Measurements from ENCODE around the gene PARVB. TPM values are rescaled to one million over a fixed set of nuclear protein-coding genes. Genes with fewer than 3 reads are reported as not detected.

PARVB gene
- polyA plus RNA-seq, 1 donor (not counting 4 experiments of a cell fraction or from before 2014, with no cell fraction given), result 10.5 TPM

DNA sequence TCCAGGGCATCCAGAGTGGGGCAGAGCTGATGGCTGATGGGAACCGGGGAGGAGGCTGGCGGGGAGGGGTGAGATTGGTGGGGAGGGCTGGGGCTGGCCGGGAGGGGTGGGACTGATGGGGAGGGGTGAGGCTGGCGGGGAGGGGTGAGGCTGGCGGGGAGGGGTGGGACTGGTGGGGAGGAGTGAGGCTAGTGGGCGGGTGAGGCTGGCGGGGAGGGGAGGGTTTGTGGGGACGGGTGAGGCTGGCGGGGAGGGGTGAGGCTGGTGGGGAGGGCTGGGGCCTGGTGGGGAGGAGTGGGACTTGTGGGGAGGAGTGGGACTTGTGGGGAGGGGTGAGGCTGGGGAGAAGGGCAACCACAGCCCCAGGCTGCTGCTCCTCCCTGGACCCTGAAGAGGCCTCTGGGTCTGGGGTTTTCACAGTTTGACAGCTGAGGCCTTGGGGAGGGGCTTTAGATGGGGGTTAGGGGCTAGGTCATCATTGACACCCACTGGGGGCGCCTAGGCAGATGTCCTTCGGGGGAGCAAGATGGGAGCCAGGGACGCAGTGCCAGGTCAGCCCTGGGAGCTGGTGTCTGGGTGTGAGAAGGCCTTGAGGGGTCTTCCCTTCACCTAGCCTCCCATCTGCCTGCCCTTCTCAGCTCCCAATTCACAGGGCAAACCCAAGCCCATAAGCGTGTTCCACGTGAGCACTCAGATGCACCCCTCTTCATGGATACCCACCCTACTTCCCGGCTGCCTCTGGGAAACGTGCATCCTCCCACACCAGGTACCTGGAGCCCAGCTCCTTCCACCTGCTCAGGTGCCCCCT is 183.3 kb downstream of the PARVB start:
- Histone ChIP-seq H3K27me3 (ENCODE audit: control insufficient read depth, extremely low read depth, insufficient read depth, low read length) (peaks cover 22% of the 10 kb centered on the region), H4K20me1 (ENCODE audit: control insufficient read depth, extremely low read depth, insufficient read depth, low read length) (no peaks in the 10 kb centered on the region), H3K9me3 (ENCODE audit: control insufficient read depth, low read depth, low read length) (no peaks in the 10 kb centered on the region), H3K79me2 (ENCODE audit: control insufficient read depth, insufficient read depth, low read length) (no peaks in the 10 kb centered on the region), H3K36me3 (ENCODE audit: control insufficient read depth in 2 of 2, extremely low read depth in 1 of 2, insufficient read depth in 2 of 2, low read length in 2 of 2) (no peaks in the 10 kb centered on the region), H2AFZ (ENCODE audit: control insufficient read depth, low read length) (no peak overlapping the region), H3K9ac (ENCODE audit: control insufficient read depth, extremely low read depth, insufficient read depth, low read length) (no peak overlapping the region), H3K9me1 (ENCODE audit: control insufficient read depth, extremely low read depth, insufficient read depth, low read length) (no peaks in the 10 kb centered on the region), H3K4me3 (ENCODE audit: control insufficient read depth in 2 of 3, extremely low read depth in 1 of 3, insufficient read depth in 2 of 3, low read depth in 1 of 3, low read length in 3 of 3) (no peak overlapping the region), H3K27ac (ENCODE audit: control insufficient read depth, insufficient read depth, low read length) (no peak overlapping the region), H3K4me2 (ENCODE audit: control insufficient read depth, extremely low read depth, insufficient read depth, low read depth, low read length) (no peak overlapping the region), H3K4me1 (ENCODE audit: control insufficient read depth, extremely low read depth, insufficient read depth, low read length) (no peaks in the 10 kb centered on the region)
- no peak for DNase-seq (ENCODE audit: low read depth, low spot score)
- TF ChIP-seq EZH2 (IDR thresholded peaks at IDR 0.05; ENCODE audit: low read length), result no peak
- TF ChIP-seq, protein P1, sequence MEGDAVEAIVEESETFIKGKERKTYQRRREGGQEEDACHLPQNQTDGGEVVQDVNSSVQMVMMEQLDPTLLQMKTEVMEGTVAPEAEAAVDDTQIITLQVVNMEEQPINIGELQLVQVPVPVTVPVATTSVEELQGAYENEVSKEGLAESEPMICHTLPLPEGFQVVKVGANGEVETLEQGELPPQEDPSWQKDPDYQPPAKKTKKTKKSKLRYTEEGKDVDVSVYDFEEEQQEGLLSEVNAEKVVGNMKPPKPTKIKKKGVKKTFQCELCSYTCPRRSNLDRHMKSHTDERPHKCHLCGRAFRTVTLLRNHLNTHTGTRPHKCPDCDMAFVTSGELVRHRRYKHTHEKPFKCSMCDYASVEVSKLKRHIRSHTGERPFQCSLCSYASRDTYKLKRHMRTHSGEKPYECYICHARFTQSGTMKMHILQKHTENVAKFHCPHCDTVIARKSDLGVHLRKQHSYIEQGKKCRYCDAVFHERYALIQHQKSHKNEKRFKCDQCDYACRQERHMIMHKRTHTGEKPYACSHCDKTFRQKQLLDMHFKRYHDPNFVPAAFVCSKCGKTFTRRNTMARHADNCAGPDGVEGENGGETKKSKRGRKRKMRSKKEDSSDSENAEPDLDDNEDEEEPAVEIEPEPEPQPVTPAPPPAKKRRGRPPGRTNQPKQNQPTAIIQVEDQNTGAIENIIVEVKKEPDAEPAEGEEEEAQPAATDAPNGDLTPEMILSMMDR (optimal IDR thresholded peaks at IDR 0.05 in 1 of 3, IDR thresholded peaks at IDR 0.05 in 1 of 3, conservative IDR thresholded peaks at IDR 0.05 in 1 of 3; ENCODE audit: extremely low read depth in 1 of 3, insufficient read depth in 2 of 3, low read length in 3 of 3), result no peak
- dilution Hi-C loops (cut with MboI; ENCODE audit: extremely low pct_ligation_motif_present, low sequenced_read_pairs), result no loop called here
- no peak for FAIRE-seq

- Histone ChIP-seq H3K36me3 (ENCODE audit: control insufficient read depth in 2 of 2, extremely low read depth in 1 of 2, insufficient read depth in 2 of 2, low read length in 2 of 2) (no peaks in the 10 kb centered on the region), H3K9ac (ENCODE audit: control insufficient read depth, extremely low read depth, insufficient read depth, low read length) (no peak overlapping the region), H3K9me3 (ENCODE audit: control insufficient read depth, low read depth, low read length) (no peaks in the 10 kb centered on the region), H3K4me2 (ENCODE audit: control insufficient read depth, extremely low read depth, insufficient read depth, low read depth, low read length) (no peak overlapping the region), H2AFZ (ENCODE audit: control insufficient read depth, low read length) (no peak overlapping the region), H3K27me3 (ENCODE audit: control insufficient read depth, extremely low read depth, insufficient read depth, low read length) (peaks cover 20% of the 10 kb centered on the region), H3K4me3 (ENCODE audit: control insufficient read depth in 2 of 3, extremely low read depth in 1 of 3, insufficient read depth in 2 of 3, low read depth in 1 of 3, low read length in 3 of 3) (no peak overlapping the region), H4K20me1 (ENCODE audit: control insufficient read depth, extremely low read depth, insufficient read depth, low read length) (no peaks in the 10 kb centered on the region), H3K27ac (ENCODE audit: control insufficient read depth, insufficient read depth, low read length) (no peak overlapping the region), H3K79me2 (ENCODE audit: control insufficient read depth, insufficient read depth, low read length) (no peaks in the 10 kb centered on the region), H3K4me1 (ENCODE audit: control insufficient read depth, extremely low read depth, insufficient read depth, low read length) (no peaks in the 10 kb centered on the region), H3K9me1 (ENCODE audit: control insufficient read depth, extremely low read depth, insufficient read depth, low read length) (no peaks in the 10 kb centered on the region)
- dilution Hi-C loops (cut with MboI; ENCODE audit: extremely low pct_ligation_motif_present, low sequenced_read_pairs), result no loop called here
- TF ChIP-seq, protein P1 (optimal IDR thresholded peaks at IDR 0.05 in 1 of 3, IDR thresholded peaks at IDR 0.05 in 1 of 3, conservative IDR thresholded peaks at IDR 0.05 in 1 of 3; ENCODE audit: extremely low read depth in 1 of 3, insufficient read depth in 2 of 3, low read length in 3 of 3), result no peak
- TF ChIP-seq EZH2 (IDR thresholded peaks at IDR 0.05; ENCODE audit: low read length), result no peak
- no peak for DNase-seq (ENCODE audit: low read depth, low spot score)
- FAIRE-seq, result no peak
Observed at GRCh38 chr22:44207981-44208317, 183.8 kb downstream of the PARVB start.
